Effector memory CD8-positive, alpha-beta T cell (primary cell): Measurements from ENCODE around the gene ENTPD1.
"Not testable (repeated sequence)": the region's sequence is repeated elsewhere in the genome, so short reads cannot be mapped to it uniquely, and the experiment has no call there.

Experiments used
- ATAC-seq: fragments of 150-1000 bp; cut with Tn5 transposase; replicated peaks from 2 replicates; pipeline ENCODE4 v1.10.0; 2021; ENCODE audit warnings: mild to moderate bottlenecking, moderate library complexity
- DNase-seq, 3 experiments: peaks; one replicate each; pipeline ENCODE4 v3.0.0; 2021
- H3K27ac Mint-ChIP-seq, 2 donors: one replicate each; pipeline ENCODE4 v1.8.0; 2022; ENCODE audit warnings: mild to moderate bottlenecking in 2 of 2, mixed read lengths in 2 of 2, moderate library complexity in 2 of 2
- H3K27me3 Mint-ChIP-seq, 2 donors: one replicate each; pipeline ENCODE4 v1.8.0; 2022; ENCODE audit warnings: mixed read lengths in 2 of 2
- H3K36me3 Mint-ChIP-seq: one replicate; pipeline ENCODE4 v1.8.0; 2022; ENCODE audit warnings: mild to moderate bottlenecking, moderate library complexity, mixed read lengths; ENCODE audit not compliant: insufficient read depth
- H3K4me1 Mint-ChIP-seq, 2 donors: one replicate each; pipeline ENCODE4 v1.8.0; 2022; ENCODE audit warnings: low read depth in 2 of 2, mixed read lengths in 2 of 2
- H3K4me3 Mint-ChIP-seq, 2 donors: one replicate each; pipeline ENCODE4 v1.8.0; 2022; ENCODE audit warnings: mild to moderate bottlenecking in 2 of 2, mixed read lengths in 2 of 2, moderate library complexity in 2 of 2
- H3K9me3 Mint-ChIP-seq, 2 donors: one replicate each; pipeline ENCODE4 v1.8.0; 2022; ENCODE audit warnings: mixed read lengths in 2 of 2

ENTPD1 gene

DNA sequence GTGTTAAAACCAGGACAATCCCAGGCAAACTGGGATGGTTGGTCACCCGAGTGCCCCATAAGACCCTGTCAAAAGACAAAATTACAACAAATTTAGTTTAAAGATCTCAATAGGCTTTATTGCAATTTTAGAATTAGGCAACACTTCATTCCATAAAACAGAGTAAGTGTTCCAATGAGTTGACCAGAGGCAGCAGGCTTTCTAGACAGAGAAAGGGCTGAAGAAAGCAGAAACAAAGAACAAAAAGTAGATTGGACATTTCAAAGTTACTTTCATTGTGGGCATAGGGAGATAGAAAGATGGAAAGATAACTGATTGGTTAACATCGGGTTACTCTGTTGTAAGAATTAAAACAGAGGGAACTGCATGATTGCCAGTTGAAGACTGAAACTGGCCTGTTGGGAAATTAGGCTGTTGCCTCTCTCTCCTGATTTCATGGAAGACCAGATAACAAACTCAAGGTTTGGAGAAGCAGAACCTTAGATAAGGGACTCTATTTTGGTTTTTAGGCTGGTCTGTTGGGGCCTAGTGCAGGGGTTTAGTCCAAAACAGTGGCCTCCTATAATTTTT lies 36.3 kb downstream of the ENTPD1 start:
- Mint-ChIP-seq H3K27me3 (peaks cover 0 to 26% of the 10 kb centered on the region in 2 donors), H3K4me1 (peaks cover 0 to 8% of the 10 kb centered on the region in 2 donors), H3K4me3 (no peak overlapping the region), H3K36me3 (peaks cover 3% of the 10 kb centered on the region), H3K9me3 (no peaks in the 10 kb centered on the region), H3K27ac (no peak overlapping the region)
- ATAC-seq (no peak), DNase-seq (no peak)

DNA sequence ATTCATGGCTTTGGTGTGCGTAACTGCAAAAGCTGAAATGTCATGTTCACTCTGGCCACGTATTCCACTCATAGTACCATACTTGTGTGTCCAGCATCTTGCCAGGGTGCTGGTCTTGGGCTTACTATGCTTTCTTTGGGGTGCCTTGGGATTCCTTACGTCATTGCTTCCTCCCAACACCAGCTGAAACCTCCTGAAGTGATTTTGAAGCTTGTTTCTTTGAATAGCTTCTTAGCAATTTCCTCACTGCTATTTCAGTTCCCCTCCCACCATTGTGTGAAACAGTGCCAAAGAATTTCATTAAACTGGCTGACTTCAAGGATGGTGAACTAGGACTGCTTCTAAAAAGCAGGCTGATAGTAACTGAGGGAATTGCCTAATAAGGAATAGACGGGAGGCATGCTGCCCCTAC lies 36.9 kb downstream of the ENTPD1 start:
- H3K27ac Mint-ChIP-seq: no peak overlapping the region
- H3K9me3 Mint-ChIP-seq: no peaks in the 10 kb centered on the region
- H3K4me3 Mint-ChIP-seq: no peak overlapping the region
- H3K4me1 Mint-ChIP-seq: peaks cover 0 to 8% of the 10 kb centered on the region in 2 donors
- peaks cover 0 to 26% of the 10 kb centered on the region in 2 donors for H3K27me3 Mint-ChIP-seq
- DNase-seq (no peak), ATAC-seq (no peak)
- peaks cover 3% of the 10 kb centered on the region for H3K36me3 Mint-ChIP-seq

GRCh38 chr10:95793401-95794045 lies 37.6 kb downstream of the ENTPD1 start:
- Mint-ChIP-seq H3K9me3 (no peaks in the 10 kb centered on the region), H3K4me3 (no peak overlapping the region), H3K27me3 (peaks cover 0 to 22% of the 10 kb centered on the region in 2 donors), H3K36me3 (no peaks in the 10 kb centered on the region), H3K27ac (peak overlapping the region in 1 of 2 donors; percentile 20), H3K4me1 (peaks cover 0 to 10% of the 10 kb centered on the region in 2 donors)
- peak in 1 of 3 experiments; percentile 6 for DNase-seq
- peak; percentile 67 for ATAC-seq

GRCh38 chr10:95794195-95794594 lies 38.2 kb downstream of the ENTPD1 start:
- peaks cover 0 to 10% of the 10 kb centered on the region in 2 donors for H3K4me1 Mint-ChIP-seq

DNA sequence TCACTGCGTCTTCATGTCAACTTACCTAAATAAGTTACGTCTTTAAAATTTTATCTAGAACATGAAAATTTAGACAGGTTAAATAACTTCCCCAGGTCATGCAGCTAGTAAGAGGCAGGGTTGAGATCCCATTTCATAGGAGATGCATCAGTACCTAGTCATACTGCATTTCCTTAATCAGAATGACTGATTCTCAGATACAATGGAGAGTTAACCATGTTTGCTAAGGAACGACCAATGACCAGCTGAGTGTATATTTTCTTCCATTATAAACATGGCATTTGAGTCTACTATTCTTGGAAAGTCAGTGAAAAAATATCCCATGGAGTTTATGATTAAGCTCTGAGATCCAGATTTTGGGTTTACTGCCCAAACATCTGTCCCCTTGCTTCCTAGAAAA lies 39.6 kb downstream of the ENTPD1 start:
- Mint-ChIP-seq H3K27ac (no peak overlapping the region), H3K4me3 (no peak overlapping the region), H3K9me3 (no peaks in the 10 kb centered on the region), H3K36me3 (no peaks in the 10 kb centered on the region), H3K27me3 (peaks cover 0 to 17% of the 10 kb centered on the region in 2 donors), H3K4me1 (peaks cover 0 to 10% of the 10 kb centered on the region in 2 donors)
- DNase-seq: no peak
- no peak for ATAC-seq

More at GRCh38 chr10:95794195-95794594, 38.2 kb downstream of the ENTPD1 start:
- Mint-ChIP-seq H3K27ac (no peak overlapping the region), H3K9me3 (no peaks in the 10 kb centered on the region), H3K27me3 (peaks cover 0 to 17% of the 10 kb centered on the region in 2 donors), H3K36me3 (no peaks in the 10 kb centered on the region), H3K4me3 (no peak overlapping the region)
- no peak for ATAC-seq
- DNase-seq: no peak

DNA sequence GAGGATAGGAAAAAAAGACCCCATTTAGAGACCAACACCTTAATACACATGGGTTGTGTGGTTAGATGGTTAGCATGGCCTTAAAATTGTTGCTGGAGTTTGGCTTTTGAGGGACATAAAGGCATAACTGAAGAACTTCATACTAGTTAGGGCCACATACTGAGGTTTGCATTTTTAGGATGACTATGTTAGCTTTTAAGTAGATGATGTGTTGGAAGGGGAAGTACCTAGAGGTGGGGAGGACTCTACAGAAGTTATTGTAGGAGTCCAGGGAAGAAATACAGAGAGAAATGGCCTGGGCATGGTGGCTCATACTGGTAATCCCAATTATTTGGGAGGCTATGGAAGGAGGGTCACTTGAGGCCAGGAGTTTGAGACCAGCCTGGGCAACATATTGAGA lies 40.5 kb downstream of the ENTPD1 start:
- no peak for ATAC-seq
- Mint-ChIP-seq H3K36me3 (no peaks in the 10 kb centered on the region), H3K9me3 (no peaks in the 10 kb centered on the region), H3K27me3 (peaks cover 0 to 8% of the 10 kb centered on the region in 2 donors), H3K27ac (no peak overlapping the region), H3K4me1 (peaks cover 0 to 8% of the 10 kb centered on the region in 2 donors), H3K4me3 (no peak overlapping the region)
- no peak for DNase-seq

- H3K4me3 Mint-ChIP-seq: no peak overlapping the region
- no peak overlapping the region for H3K27ac Mint-ChIP-seq
- H3K4me1 Mint-ChIP-seq: peaks cover 0 to 8% of the 10 kb centered on the region in 2 donors
- ATAC-seq (no peak), DNase-seq (no peak)
- no peaks in the 10 kb centered on the region for H3K36me3 Mint-ChIP-seq
- no peaks in the 10 kb centered on the region for H3K9me3 Mint-ChIP-seq
- H3K27me3 Mint-ChIP-seq: no peaks in the 10 kb centered on the region
These were observed 42.3 kb downstream of the ENTPD1 start for GRCh38 chr10:95798096-95798855.

DNA sequence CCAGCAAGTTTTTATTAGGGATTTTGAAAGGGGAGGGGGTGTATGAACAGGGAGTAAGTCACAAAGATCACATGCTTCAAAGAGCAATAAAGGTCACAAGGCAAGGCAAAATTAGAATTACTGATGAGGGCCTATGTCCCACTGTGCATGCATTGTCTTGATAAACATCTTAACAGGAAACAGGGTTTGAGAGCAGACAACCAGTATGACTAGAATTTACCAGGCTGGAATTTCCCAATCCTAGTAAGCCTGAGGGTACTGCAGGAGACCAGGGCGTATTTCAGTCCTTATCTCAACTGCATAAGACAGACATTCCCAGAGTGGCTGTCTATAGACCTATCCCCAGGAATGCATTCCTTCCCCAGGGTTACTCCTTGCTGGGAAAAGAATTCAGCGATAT lies 44.3 kb downstream of the ENTPD1 start:
- DNase-seq, H3K36me3 Mint-ChIP-seq, H3K9me3 Mint-ChIP-seq, ATAC-seq, H3K4me3 Mint-ChIP-seq, H3K27me3 Mint-ChIP-seq, H3K27ac Mint-ChIP-seq, H3K4me1 Mint-ChIP-seq: not testable (repeated sequence)

DNA sequence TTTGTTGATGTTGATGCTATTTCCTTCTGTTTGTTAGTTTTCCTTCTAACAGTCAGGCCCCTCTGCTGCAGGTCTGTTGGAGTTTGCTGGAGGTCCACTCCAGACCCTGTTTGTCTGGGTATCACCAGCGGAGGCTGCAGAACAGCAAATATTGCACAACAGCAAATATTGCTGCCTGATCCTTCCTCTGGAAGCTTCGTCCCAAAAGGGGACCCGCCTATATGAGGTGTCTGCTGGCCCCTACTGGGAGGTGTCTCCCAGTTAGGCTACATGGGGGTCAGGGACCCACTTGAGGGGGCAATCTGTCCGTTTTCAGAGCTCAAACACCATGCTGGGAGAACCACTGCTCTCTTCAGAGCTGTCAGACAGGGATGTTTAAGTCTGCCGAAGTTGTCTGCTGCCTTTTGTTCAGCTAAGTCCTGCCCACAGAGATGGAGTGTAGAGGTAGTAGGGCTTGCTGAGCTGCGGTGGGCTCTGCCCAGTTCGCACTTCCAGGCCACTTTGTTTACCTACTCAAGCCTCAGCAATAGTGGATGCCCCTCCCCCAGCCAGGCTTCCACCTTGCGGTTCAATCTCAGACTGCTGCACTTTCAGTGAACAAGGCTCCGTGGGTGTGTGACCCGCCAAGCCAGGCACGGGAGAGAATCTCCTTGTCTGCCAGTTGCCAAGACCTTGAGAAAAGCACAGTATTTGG lies 50.9 kb downstream of the ENTPD1 start:
- ATAC-seq: peak; percentile 16
- DNase-seq, H3K36me3 Mint-ChIP-seq, H3K9me3 Mint-ChIP-seq, H3K4me1 Mint-ChIP-seq: not testable (repeated sequence)
- Mint-ChIP-seq H3K4me3 (peak overlapping the region in 1 of 2 donors; percentile 53), H3K27ac (peak overlapping the region in 1 of 2 donors; percentile 0), H3K27me3 (peaks cover 21 to 35% of the 10 kb centered on the region in 2 donors)

DNA sequence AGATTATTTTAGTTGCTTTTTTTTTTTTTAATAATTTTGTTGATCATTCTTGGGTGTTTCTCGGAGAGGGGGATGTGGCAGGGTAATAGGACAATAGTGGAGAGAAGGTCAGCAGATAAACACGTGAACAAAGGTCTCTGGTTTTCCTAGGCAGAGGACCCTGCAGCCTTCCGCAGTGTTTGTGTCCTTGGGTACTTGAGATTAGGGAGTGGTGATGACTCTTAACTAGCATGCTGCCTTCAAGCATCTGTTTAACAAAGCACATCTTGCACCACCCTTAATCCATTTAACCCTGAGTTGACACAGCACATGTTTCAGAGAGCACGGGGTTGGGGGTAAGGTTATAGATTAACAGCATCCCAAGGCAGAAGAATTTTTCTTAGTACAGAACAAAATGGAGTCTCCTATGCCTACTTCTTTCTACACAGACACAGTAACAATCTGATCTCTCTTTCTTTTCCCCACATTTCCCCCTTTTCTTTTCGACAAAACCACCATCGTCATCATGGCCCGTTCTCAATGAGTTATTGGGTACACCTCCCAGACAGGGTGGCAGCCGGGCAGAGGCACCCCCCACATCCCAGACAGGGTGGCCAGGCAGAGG lies 52.8 kb downstream of the ENTPD1 start:
- not testable (repeated sequence) for H3K4me3 Mint-ChIP-seq, H3K4me1 Mint-ChIP-seq, H3K9me3 Mint-ChIP-seq, ATAC-seq, H3K36me3 Mint-ChIP-seq, DNase-seq, H3K27ac Mint-ChIP-seq
- peaks cover 21 to 36% of the 10 kb centered on the region in 2 donors for H3K27me3 Mint-ChIP-seq

GRCh38 chr10:95809370-95810197 lies 53.6 kb downstream of the ENTPD1 start:
- Mint-ChIP-seq H3K4me1 (peaks cover 0 to 6% of the 10 kb centered on the region in 2 donors), H3K36me3 (no peaks in the 10 kb centered on the region)
- no peak for ATAC-seq

GRCh38 chr10:95810198-95810976 lies 54.4 kb downstream of the ENTPD1 start:
- Mint-ChIP-seq H3K4me1 (peaks cover 0 to 6% of the 10 kb centered on the region in 2 donors), H3K9me3 (no peaks in the 10 kb centered on the region), H3K36me3 (no peaks in the 10 kb centered on the region), H3K27ac (no peak overlapping the region), H3K27me3 (peaks cover 21 to 42% of the 10 kb centered on the region in 2 donors), H3K4me3 (no peak overlapping the region)
- no peak for ATAC-seq
- no peak for DNase-seq

More at GRCh38 chr10:95809370-95810197, 53.6 kb downstream of the ENTPD1 start:
- Mint-ChIP-seq H3K9me3 (no peaks in the 10 kb centered on the region), H3K4me3 (no peak overlapping the region), H3K27me3 (peaks cover 21 to 42% of the 10 kb centered on the region in 2 donors), H3K27ac (no peak overlapping the region)
- DNase-seq: no peak
